SK-N-MC (cell line): Measurements from ENCODE around the gene ATP13A2.

Source experiments
- EZH2 ChIP-seq: fragments of 200-600 bp; sonication (generic); IDR thresholded peaks from one replicate; pipeline ENCODE4 v1.6.1; 2017; ENCODE audit warnings: antibody characterized with exemption
- FOXP2 ChIP-seq: optimal IDR thresholded peaks from 2 replicates; pipeline ENCODE3; 2011; ENCODE audit warnings: mild to moderate bottlenecking, moderate library complexity; ENCODE audit not compliant: insufficient read depth; ENCODE audit errors: extremely low read length, control extremely low read depth
- POLR2AphosphoS5 ChIP-seq: IDR thresholded peaks from 2 replicates; pipeline ENCODE4 v1.6.1; 2012; ENCODE audit warnings: mild to moderate bottlenecking, low read depth, low read length, borderline replicate concordance

DNA sequence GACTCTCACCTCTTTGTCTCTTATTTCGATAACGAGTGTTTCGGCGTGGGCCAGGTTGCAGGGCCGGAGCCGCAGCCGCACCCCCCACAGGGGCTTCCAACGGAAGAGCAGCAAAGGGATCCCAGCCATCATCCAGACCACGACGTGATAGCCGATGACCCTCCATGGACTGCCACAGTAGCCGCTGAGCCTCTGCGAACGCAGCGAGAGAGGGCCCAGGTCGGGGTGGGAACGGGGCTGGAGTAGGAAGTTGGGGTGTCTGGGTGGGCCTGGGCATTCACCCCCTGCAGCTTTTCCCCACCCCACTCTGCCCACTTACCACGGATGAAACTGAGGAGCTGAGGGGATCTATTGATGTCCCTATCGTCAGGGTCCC lies 6.4 kb downstream of the ATP13A2 start:
- TF ChIP-seq POLR2AphosphoS5 (no peak), EZH2 (no peak), FOXP2 (no peak)
